Putamen (tissue), 1 donor: ENCODE results near the gene SPATC1L.
"Not testable (repeated sequence)": the region's sequence is repeated elsewhere in the genome, so short reads cannot be mapped to it uniquely, and the experiment has no call there.

Source experiments
- DNase-seq: peaks from one replicate; pipeline ENCODE4 v3.0.0-alpha.2; 2016; ENCODE audit warnings: low spot score

The SPATC1L gene

DNA sequence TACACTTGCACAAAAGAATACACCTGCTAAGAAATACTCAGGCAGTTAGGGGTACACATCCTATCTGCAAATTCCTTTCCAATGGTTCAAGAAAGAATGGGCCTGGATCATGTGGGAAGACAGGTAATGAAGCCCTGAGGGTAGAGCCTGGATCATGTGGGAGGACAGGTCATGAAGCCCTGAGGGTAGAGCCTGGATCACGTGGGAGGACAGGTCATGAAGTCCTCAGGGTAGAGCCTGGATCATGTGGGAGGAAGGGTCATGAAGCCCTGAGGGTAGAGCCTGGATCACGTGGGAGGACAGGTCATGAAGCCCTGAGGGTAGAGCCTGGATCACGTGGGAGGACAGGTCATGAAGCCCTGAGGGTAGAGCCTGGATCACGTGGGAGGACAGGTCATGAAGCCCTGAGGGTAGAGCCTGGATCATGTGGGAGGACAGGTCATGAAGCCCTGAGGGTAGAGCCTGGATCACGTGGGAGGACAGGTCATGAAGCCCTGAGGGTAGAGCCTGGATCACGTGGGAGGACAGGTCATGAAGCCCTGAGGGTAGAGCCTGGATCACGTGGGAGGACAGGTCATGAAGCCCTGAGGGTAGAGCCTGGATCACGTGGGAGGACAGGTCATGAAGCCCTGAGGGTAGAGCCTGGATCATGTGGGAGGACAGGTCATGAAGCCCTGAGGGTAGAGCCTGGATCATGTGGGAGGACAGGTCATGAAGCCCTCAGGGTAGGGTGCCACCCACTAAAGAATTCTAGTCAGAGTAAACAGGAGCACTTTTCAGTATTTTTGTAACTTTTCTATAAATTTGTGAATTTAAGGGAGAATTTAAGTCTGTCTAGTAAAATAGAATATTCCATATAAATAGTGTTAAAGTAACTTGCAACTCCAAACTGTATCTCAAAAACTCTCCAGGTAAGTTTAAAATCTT is 16.9 kb upstream of the SPATC1L start:
- not testable (repeated sequence) for DNase-seq

DNA sequence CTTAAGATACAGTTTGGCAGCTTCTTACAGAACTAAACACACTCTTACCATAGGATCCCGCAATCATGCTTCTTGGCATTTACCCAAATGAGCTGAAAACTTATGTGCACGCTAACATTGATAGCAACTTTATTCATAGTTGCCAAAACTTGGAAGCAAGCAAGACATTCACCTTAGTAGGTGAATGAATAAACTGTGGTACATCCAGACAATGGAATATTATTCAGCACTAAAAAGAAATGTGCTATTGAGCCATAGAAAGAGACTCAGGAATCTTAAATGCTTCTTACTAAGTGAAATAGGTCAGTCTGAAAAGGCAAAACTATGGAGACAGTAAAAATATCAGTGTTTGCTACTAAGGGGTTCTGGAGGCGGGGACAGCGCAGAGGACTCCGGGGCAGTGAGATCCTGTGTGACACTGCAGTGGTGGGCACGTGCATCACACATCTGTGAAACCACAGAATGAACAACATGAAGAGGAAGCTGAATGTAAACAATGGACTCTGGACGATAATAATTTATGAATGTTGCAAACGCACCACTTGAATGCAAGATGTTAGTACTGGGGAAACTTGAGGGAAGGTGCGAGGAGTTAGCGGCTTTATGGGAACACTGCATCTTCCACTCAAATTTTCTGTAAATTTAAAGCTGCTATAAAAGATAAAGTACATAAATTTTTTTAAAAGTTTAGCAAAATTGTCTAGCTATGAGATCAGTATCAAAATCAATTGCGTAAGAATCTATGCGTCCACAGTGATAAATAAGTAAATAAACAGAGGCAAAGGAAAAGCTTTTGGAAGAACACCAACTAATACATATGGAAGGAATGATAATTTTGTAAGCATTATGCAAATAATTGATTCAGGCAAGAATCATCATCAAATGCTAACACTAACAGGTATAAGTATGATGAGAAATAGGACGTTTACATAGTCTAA is 15.4 kb upstream of the SPATC1L start:
- DNase-seq, result no peak

DNA sequence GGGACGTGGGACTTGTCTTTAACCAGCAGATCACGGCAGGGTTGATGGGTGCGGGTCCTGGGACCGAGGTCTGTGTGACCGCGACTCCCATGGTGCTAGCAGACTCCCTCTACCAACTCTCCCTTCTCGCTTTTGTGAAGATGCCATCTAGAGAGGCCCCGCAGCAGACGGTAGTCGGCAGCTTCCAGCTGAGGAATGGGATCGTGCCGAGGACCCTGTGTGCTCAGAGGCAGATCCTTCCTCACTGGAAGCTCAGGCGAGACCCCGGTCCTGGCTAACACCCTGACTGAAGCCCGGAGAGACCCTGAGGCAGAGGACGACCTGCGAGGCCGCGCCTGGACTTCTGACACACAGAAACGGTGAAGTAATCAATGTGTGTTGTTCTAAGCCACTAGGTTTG is 12.5 kb upstream of the SPATC1L start:
- no peak for DNase-seq

DNA sequence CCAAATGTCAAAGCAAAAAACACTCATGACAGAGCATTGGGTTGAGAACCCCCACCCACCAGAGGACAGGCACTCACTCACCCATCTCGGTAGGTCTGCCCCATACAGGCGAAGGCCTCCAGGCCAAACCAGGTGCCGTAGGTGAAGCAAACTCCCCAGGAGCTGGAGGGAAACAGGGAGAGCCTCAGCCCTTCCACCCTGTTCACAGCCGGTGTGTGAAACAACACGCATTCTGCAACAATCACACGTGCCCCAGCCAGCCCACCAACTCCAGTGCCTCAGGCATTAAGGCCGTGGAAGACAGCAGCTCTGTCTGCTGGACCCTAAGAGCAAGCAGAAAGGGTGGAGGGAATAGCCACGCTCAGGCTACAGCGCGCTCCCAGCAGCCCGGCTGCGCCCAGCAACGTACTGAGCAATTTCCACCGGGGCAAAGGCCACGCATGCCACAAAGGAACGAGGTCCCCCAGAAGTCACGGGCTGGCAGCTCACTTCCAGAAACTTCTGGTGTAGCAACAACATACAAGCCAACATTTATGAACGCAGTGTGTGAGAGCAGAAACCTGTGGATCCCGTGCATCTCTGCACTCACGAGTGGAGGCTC is 11.4 kb upstream of the SPATC1L start:
- no peak for DNase-seq

DNA sequence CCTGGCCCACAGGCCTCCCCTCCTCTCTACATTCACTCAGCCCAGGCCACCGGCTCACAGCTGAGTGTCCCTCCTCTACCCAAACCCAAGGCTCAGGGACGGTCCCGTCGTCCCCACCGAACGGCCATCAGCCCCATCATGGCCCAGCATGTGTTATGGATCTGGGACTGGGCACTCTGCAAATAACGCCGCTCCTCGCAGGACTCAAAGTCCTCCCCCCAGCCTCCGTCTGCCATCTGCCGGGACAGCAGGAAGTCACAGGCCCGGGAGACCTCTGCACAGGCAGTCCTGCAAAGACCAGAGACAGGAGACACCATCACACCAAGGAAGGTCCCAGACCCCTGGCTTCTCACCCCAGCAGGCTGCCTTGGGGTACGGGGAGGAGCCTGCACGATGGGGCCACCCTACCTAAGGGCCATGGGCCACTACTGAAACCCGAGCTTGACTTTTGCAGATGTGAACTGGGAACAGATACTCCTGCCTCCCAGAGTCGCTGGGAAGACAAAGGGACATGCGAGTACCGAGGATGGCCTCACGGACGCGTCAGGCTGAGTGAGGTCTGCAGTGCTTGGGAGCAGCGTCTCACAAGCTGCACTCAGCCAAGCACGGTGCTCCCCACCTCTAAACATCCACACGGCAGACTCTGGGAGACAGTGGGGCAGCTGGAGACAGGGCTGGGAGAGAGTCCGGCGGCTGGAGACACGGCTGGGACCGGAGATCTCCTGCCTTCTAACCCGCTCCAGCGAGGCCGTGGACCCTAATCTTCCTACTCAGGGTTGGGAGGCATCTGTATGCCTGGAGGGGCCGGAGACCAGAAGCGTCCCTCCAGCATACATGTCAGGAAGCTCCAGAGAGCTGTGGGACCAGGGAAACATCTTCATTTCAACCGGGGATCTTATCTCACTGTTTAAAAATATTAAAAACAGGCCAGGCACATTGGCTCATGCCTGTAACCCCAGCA is 10.4 kb upstream of the SPATC1L start:
- DNase-seq, result no peak

DNA sequence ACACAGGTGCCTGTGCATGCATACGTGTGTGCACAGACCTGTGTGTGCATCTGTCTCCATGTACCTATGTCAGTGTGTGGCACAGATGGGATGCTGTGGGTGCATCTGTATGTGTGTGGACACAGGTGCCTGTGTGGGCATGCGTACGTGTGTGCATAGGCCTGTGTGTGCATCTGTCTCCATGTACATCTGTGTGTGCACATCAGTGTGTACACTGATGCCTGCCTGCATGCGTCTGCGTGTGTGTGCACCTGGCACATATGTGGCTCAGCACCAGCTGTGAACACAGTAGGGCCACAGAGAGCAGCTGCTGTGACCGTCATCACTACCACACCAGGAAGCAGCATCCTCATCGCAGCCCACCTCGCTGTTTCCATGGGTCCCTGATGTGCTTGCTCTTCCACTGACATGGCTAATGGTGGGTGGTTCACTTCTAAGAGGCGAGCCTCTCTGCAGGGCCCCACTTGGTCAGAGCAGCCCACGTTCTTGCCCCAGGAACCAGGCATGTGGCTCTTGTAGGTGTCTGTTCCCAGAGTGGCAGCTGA is 9.6 kb upstream of the SPATC1L start:
- DNase-seq, result no peak

DNA sequence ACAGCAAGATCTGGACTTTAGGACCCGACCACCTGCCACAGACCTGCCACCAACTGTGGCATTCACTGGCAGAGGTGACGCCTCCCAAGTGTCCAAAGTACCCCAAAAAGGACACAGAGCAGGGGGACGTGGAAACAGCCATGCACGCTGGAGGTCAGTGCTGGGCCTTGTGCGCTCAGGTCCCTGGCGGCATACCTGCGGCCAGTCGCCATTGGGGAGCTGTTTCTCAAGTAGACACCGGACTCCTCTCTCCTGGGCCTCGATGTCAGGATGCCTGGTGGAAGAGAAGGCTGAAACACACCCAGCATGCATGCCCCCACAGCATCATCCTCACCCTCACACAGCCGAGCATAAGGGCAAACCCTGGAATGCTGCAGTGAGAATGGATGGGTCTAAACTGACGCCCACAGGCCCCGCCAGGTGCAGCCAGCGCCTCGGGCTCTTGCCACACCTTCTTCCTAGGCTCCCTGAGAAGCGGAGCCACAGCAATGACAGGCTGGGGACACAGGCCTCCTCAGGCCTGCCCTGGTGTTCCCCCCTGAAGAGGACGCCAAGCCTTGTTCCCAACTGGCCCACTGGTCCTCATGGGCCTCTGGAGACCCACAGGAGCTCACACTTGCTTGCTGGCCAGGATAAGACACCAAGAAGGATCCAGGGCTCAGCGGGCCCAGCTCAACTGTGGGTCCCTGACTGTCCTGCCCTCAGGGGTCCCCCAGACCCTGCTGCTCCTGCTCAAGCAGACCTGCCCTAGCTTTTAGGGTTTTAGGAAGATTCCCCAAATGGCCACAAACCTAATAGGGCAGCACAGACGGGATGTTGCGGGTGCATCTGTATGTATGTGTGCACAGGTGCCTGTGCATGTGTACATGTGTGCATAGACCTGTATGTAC is 7.7 kb upstream of the SPATC1L start:
- DNase-seq, result no peak

DNA sequence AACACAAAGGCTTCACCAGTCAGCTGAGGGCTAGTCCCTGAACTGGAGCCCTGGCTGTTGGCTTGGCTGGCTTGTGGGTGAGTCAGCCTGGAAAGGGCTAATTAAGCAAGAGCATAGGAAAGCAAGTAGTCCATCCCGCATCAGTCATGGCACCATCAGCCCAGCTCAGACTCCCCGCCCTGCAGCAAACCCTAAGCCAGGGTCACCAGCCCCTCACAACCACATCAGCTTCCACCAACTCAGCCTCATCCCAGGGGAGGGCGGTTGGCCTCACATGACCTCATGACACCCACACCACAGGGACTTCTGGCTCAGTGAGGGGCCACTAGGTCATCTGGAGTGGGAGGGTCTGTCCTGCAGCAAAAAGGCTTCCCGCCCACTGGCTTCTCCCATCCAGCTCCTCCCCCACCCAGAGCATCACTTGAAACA is 7.0 kb upstream of the SPATC1L start:
- DNase-seq, result no peak

DNA sequence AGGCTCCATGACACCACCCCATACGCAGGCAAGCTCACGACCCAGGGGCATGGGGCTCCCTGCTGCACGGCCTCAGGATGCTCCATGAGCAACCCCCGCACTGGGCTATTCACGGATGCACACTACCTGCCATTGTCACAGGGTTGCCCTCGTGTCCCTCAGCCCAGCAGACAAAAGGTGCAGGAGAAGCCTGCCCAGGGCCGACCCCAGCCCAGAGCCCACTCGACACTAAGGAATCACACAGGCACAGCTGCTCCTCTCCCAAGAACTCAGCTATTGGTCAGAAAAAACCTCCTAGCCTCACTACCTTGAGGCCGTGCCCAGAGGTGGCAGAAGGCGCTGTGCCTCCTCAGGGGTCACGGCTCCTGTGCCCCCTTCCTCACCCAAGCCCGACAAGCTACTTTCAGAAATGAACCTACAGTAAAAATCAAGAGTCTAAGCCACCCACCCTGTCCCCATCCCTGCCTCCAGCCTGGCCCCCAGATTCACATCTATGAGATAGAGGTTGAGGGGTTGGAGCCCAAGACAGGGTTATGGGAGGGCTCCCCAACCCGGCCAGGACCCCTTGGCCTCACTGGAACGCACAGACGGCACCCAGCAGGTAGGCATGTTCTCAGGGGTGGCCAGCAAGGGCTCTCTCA is 6.4 kb upstream of the SPATC1L start:
- no peak for DNase-seq

DNA sequence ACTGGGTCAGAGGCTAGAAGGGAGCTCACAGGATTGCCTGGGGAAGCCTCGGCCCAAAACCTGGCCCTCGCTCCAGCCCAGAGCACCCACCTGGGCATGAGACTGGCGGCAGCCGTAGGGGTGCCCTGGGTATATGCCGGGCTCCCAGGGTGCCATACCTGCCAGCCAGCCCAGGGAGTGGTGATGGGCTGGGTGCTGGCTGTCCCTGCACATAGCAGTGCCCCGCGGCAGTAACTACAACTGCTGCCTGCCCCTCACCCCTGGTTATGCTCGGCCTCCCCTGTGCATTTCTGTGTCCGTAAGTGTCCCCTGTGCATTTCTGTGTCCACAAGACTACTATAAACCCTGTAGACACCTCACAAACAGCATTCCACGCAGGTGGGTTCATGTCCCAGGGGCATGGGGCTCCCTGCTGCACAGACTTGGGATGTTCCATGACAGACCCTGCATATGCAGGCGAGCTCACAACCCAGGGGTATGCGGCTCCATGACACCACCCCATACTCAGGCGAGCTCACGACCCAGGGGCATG is 5.8 kb upstream of the SPATC1L start:
- no peak for DNase-seq

DNA sequence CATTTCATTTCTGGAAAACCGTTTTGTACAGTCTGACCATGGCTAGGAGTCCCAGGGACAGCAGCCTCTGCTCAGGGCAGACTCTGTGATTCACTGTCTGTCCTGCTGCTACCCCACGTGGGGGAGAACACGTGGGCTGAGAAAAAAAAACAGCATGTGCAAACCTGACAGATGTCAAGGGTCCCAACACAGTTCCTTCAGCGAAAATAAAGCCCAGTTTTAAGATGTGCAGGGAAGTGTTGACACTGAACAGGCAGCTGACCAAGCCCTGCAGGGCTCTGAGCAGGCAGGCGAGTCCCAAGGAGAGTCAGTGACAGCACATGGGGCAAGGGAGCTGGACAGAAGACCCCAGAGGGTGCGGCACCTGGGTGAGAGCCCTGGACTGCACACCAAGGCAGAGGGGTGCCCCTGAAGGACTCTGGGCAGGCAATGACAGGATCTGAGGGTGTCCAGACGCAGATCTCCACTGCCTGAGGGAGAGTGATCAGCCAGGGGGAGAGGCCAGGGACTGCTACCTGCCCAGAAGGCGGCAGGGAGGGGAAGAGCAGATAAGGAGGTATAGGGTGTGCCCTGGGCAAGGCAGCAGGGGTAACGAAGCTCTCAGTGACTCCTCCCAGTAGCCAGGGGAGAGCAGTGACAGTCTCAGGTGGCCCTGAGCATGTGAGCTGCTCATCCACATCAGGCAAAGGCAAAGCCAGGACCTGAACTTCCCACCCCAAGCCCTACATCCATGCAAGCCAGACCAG is 5.1 kb upstream of the SPATC1L start:
- DNase-seq, result no peak

DNA sequence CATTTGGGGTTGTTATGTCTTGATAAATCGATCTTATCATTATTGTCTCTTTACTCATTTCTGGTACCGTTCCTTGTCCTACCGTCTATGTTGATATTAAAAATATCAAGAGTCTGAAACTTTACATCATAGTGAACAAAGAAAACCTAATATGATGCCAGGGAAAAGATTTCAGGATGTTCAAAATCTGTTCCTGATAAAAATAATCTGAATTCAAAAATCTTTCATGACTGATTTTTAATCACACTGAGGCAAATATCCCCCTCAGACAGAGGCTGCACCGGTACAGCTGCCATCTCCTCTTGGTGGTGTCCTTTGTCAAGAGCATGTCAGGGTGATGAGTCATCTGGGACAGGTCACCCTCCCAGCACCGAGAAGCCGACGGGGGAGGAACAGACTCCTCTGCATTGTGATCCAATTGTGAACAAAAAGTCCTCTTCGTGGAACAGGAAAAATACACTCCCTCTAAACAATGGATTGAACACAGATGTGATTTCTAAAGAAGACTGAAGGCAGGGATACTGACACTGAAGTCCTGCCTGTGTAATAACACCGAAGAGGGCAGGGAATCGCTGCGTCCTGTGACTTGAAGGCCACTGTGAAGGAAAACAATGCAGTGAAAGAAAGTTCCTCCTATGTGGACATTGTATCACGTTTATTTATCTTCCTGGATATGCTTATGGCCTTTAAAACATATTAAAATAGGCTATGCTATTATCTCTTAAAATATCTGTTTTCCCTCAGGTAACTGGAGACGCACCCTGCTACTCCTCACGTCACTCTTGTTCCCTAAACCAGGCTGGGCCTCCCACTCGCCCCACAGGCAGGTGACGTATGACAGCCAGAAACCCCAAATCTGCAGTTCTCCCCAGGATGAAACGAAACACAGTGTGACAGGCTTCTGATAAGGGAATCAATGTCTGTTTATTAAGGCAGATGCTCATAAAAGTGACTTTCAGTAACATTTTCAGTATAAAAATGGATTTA is 4.3 kb upstream of the SPATC1L start:
- peak; percentile 86 for DNase-seq

DNA sequence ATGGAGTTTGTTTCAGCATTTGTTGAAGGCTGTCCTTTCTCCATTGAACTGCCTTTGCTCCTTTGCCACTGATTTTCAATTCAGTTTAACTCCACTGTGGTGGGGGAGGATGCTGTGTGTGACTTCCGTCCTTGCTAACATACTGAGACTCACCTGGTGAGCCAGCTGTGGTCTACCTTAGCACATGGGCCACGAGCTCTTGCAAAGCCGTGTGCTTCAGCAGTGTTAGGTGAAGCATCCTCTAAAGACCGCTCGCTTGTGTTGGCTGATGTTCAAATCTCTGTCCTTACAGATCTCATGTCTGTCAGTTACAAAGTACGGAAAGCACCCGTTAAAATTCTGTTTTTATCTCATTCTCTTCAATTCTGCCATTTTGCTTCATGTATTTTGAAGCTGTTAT is 3.6 kb upstream of the SPATC1L start:
- no peak for DNase-seq

DNA sequence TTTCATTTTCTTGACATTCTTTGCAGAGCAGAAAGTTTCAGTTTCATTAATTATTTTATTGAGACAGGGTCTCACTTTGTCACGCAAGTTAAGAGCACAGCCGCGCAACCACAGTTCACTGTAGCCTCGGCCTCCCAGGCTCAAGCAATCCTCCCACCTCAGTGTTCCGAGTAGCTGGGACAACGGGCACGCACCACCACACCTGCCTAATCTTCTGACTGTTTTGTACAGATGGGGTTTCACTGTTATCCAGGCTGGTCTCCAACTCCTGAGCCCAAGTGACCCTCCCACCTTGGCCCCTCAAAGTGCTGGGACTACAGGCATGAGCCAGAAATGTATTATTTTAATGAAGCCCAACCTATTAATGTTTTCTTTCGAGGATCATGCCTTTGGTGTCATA is 3.0 kb upstream of the SPATC1L start:
- DNase-seq, result no peak

DNA sequence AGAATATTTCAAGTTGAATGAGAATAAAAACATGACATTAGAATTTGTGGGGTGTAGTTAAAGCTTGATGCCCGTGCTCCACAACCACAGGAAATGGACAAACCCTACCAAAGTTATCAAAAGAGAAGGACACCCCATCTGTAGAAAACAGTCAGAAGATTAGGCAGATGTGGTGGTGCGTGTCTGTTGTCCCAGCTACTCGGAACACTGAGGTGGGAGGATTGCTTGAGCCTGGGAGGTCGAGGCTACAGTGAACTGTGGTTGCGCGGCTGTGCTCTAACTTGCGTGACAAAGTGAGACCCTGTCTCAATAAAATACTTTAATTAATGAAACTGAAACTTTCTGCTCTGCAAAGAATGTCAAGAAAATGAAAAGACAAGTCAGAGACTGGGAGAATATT is 1.5 kb upstream of the SPATC1L start:
- DNase-seq, result no peak

DNA sequence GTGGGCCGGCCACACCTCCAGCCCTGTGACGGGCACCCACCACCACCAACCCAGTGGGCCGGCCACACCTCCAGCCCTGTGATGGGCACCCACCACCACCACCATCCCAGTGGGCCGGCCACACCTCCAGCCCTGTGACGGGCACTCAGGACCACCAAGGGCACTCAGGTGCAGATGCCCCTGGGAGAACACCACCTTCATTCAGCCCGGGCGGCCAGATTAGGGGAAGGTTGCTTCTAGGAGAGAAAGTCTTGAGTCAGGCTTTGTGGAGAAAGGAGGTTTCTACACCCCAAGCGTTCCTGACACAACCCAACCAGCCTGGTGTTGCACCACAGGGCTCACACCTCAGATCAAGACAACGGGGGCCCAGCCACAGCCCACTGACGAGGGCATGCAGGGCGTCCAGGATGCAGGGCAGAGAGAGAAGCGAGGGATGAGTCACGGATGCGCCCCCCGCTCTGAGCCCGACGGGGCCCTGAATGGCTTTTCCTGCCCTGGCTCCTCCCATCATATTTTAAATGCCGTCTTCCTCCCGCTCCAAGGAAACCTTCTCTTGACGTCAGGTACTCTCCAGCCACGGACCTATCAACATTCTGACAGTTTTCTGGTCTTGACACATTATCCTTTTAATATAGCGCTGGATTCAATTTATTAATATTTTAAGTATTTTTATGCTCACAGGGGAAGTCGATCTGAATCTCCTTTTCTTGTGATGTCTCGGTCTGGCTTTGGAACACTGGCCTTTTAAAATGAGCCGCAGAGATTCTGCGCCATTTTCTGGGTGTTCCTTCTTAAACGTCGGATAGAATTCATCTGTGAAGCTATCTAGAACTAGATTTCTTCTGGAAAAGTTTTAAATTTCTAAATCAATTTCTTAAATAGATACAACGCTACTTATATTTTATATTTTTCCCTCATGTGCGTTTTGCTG is 631 bp upstream of the SPATC1L start:
- peak; percentile 84 for DNase-seq
